GM12892 (cell line): ENCODE measurements around the gene OSBP2.

Source experiments
- POLR2AphosphoS5 ChIP-seq: IDR thresholded peaks from 2 replicates; pipeline ENCODE4 v1.6.1; 2011; ENCODE audit warnings: low read depth, low read length, control low read depth
- TAF1 ChIP-seq: IDR thresholded peaks from 2 replicates; pipeline ENCODE4 v1.6.1; 2011; ENCODE audit warnings: low read depth, mild to moderate bottlenecking, control low read depth, low read length, borderline replicate concordance

DNA sequence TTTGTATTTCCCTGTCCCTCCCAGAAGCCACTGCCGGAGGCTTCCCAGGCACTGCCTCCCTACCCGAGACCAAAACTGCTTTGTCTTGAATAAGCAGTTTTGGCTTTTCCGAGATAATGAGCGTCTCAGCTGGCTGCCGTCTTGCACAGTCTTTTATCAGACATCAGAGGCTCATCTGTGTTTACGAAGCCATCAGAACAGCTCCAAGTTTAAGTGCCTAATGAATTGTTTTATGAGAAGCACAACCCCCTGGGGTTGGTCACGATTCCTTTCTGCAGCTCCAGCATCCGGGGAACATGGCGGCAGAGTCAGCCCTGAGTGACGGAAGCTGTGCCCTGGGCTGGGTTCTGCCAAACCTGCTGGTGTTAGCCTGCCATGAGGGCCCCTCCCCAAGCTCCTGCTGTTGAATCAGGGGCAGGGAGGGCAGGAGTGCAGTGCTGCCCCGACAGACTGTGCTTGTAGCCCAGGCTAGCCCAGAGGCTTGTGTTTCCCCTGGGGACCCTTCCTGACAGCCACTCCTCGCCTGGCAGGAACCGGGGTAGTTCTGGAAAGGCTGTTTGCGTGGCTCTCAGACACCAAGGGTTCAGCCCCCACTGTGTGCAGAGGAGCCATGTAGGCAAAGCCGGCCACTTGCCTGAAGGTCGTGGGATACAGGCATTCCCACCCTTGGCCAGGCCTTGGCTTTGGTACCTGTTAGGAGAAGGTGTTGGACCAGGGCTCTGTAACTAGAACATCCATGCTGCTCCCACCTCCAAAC lies 177.8 kb downstream of the OSBP2 start:
- TF ChIP-seq TAF1 = no peak
- TF ChIP-seq POLR2AphosphoS5 = no peak
